Articular chondrocyte of knee joint (primary cell): ENCODE measurements around the gene PITPNB. TPM values are rescaled to one million over a fixed set of nuclear protein-coding genes. Genes with fewer than 3 reads are reported as not detected.

Experiments used
- small RNA-seq: library from RNA; depleted of rRNA; stranded (forward); fragments of <200 nt; gene quantifications from one replicate; pipeline ENCODE3, GENCODE V24; 2012
- total RNA-seq: library from RNA; depleted of rRNA; stranded (reverse); fragments of >200 nt; gene quantifications from 2 replicates; pipeline ENCODE4 v1.2.3, GENCODE V29; 2012

PITPNB gene
- 34.8 and 38.2 TPM in 2 replicates for total RNA-seq

DNA sequence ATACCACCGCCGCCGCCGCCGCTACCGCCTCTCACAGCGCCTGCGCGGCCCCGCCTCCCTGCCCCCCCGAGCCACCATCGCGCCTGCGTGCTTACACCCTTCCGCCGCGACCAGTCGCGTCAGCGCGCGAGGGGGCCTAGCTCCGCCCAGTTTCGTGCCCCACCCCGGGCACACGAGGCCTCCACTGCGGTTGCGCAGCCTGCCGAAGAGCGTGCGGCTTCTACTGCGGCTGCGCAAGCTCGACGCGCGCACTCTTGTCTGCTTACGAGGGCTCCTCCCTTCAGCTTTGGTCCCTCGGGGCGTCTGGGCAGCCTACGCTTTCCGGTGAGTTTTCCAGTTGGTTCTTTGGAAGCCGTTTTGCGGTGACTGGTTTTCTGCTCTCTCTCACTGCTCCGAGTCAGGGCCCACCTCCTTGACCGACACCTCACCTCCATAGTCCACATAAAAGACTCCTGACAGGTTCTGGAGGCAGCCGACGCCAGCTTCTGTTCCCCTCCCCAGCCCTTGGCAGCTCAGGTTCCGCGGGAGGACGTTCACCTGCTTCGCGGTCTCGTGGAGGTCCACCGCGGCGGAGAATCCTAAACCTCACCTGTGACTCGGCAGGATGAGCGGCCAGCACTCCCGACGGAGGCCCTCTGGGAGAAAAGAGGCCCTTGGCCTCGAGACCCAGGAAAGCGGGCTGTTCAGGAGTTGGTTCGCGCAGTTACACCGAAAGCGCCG is at the start of gene PITPNB:
Gene PITPNB (minus strand): TSS at position 35 of the 720 bp plus-strand sequence. CDS start 65 bp downstream, outside the sequence.

Small RNA genes within 50 kb of the gene (small RNA-seq; reads per million reads assigned to genes)
- not detected for gene MIR3199-1
- gene RF02198 = not detected

Other genes with a start within 250 kb of the PITPNB start
- 13.9 and 14.7 TPM in 2 replicates for gene MN1, start 117.5 kb downstream of the PITPNB start, total RNA-seq